ENCODE results near the gene RPS13.
"Not testable (repeated sequence)": the region's sequence is repeated elsewhere in the genome, so short reads cannot be mapped to it uniquely, and the experiment has no call there.

GRCh38 chr11:17105404-17106040 lies 28.1 kb upstream of the RPS13 start:
- TF ChIP-seq CTCF, POLR2A, POLR2AphosphoS5 (IDR thresholded peaks at IDR 0.05): not testable (repeated sequence)

Measured in prostate gland (tissue), 2 donors.